ENCODE results near the gene GRM8. TPM values are rescaled to one million over a fixed set of nuclear protein-coding genes. Genes with fewer than 3 reads are reported as not detected.

Gene GRM8
- total RNA-seq, 1 experiment from 2014 or later: not detected

GRCh38 chr7:126605553-126605952 is 647.2 kb downstream of the GRM8 start:
- CTCF ChIA-PET: no interaction called here
- no TSS peak for BruUV-seq (replicated peaks)
- Histone ChIP-seq H3K36me3 (ENCODE audit: low read depth, low read length) (no peaks in the 10 kb centered on the region), H3K4me3 (ENCODE audit: low read length) (no peak overlapping the region), H3K79me2 (ENCODE audit: low read length) (no peaks in the 10 kb centered on the region), H3K9me2 (replicated peaks; ENCODE audit: low read length) (no peaks in the 10 kb centered on the region), H3K9me3 (ENCODE audit: low read length) (no peaks in the 10 kb centered on the region), H4K20me1 (ENCODE audit: low read length) (no peaks in the 10 kb centered on the region), H3K27ac (ENCODE audit: low read length) (no peak overlapping the region), H3F3A (ENCODE audit: low read length, unreplicated experiment) (no peaks in the 10 kb centered on the region), H3K4me2 (ENCODE audit: low read length) (no peak overlapping the region), H3K27me3 (ENCODE audit: low read length) (no peaks in the 10 kb centered on the region), H2AFZ (ENCODE audit: low read length) (no peak overlapping the region), H3K9ac (ENCODE audit: low read length) (no peak overlapping the region), H3K4me1 (ENCODE audit: insufficient read depth, low read length) (no peaks in the 10 kb centered on the region)
- intact Hi-C loops (cut with micrococcal nuclease): no loop called here
- TF ChIP-seq EZH2 (IDR thresholded peaks at IDR 0.05; ENCODE audit: low read length, unreplicated experiment) (no peak), CTCF (conservative IDR thresholded peaks at IDR 0.05; ENCODE audit: low read depth, low read length) (no peak), EZH2phosphoT487 (IDR thresholded peaks at IDR 0.05; ENCODE audit: borderline replicate concordance, low read length) (no peak)
- ATAC-seq (no peak), DNase-seq (no peak)
- POLR2A ChIA-PET (ENCODE audit: unreplicated experiment): no interaction called here

- no peaks in the 10 kb centered on the region for H3K4me1 ChIP-seq (ENCODE audit: insufficient read depth, low read length)
- no peak overlapping the region for H3K4me2 ChIP-seq (ENCODE audit: low read length)
- H3K9ac ChIP-seq (ENCODE audit: low read length): no peak overlapping the region
- H3K79me2 ChIP-seq (ENCODE audit: low read length): no peaks in the 10 kb centered on the region
- H3F3A ChIP-seq (ENCODE audit: low read length, unreplicated experiment): no peaks in the 10 kb centered on the region
- no peak overlapping the region for H3K4me3 ChIP-seq (ENCODE audit: low read length)
- no peaks in the 10 kb centered on the region for H3K36me3 ChIP-seq (ENCODE audit: low read depth, low read length)
- no peaks in the 10 kb centered on the region for H3K9me3 ChIP-seq (ENCODE audit: low read length)
- ATAC-seq (no peak), DNase-seq (no peak)
- no peaks in the 10 kb centered on the region for H3K9me2 ChIP-seq (replicated peaks; ENCODE audit: low read length)
- TF ChIP-seq EZH2 (IDR thresholded peaks at IDR 0.05; ENCODE audit: low read length, unreplicated experiment): no peak
- TF ChIP-seq CTCF (conservative IDR thresholded peaks at IDR 0.05; ENCODE audit: low read depth, low read length): no peak
- no peak for TF ChIP-seq EZH2phosphoT487 (IDR thresholded peaks at IDR 0.05; ENCODE audit: borderline replicate concordance, low read length)
- ChIA-PET POLR2A (ENCODE audit: unreplicated experiment) (no interaction called here), CTCF (no interaction called here)
- BruUV-seq (replicated peaks): no TSS peak
- no peak overlapping the region for H2AFZ ChIP-seq (ENCODE audit: low read length)
- no peaks in the 10 kb centered on the region for H3K27me3 ChIP-seq (ENCODE audit: low read length)
- no peak overlapping the region for H3K27ac ChIP-seq (ENCODE audit: low read length)
- intact Hi-C loops (cut with micrococcal nuclease): no loop called here
- H4K20me1 ChIP-seq (ENCODE audit: low read length): no peaks in the 10 kb centered on the region
These were observed 647.7 kb downstream of the GRM8 start for GRCh38 chr7:126605056-126605455.

GRCh38 chr7:126589068-126589684 is 663.6 kb downstream of the GRM8 start:
- DNase-seq: no peak
- Histone ChIP-seq H3K4me3 (ENCODE audit: low read length) (no peak overlapping the region), H3K27me3 (ENCODE audit: low read length) (no peaks in the 10 kb centered on the region), H3K9me3 (ENCODE audit: low read length) (no peaks in the 10 kb centered on the region), H3K27ac (ENCODE audit: low read length) (no peak overlapping the region), H3K9me2 (replicated peaks; ENCODE audit: low read length) (no peaks in the 10 kb centered on the region), H2AFZ (ENCODE audit: low read length) (no peak overlapping the region), H3K79me2 (ENCODE audit: low read length) (no peaks in the 10 kb centered on the region), H3K4me2 (ENCODE audit: low read length) (no peak overlapping the region), H4K20me1 (ENCODE audit: low read length) (no peaks in the 10 kb centered on the region), H3K4me1 (ENCODE audit: insufficient read depth, low read length) (no peaks in the 10 kb centered on the region), H3F3A (ENCODE audit: low read length, unreplicated experiment) (no peaks in the 10 kb centered on the region), H3K9ac (ENCODE audit: low read length) (no peak overlapping the region), H3K36me3 (ENCODE audit: low read depth, low read length) (no peaks in the 10 kb centered on the region)
- no TSS peak for BruUV-seq (replicated peaks)
- ChIA-PET POLR2A (ENCODE audit: unreplicated experiment) (no interaction called here), CTCF (no interaction called here)
- ATAC-seq: no peak
- TF ChIP-seq CTCF (conservative IDR thresholded peaks at IDR 0.05; ENCODE audit: low read depth, low read length) (no peak), EZH2 (IDR thresholded peaks at IDR 0.05; ENCODE audit: low read length, unreplicated experiment) (no peak), EZH2phosphoT487 (IDR thresholded peaks at IDR 0.05; ENCODE audit: borderline replicate concordance, low read length) (no peak)
- intact Hi-C loops (cut with micrococcal nuclease): no loop called here

All from PC-3 (cell line).